GM18498 (cell line): ENCODE data around the gene MORN1.
"Not testable (repeated sequence)": the region's sequence is repeated elsewhere in the genome, so short reads cannot be mapped to it uniquely, and the experiment has no call there.

Experiments used
- ATAC-seq: cut with Tn5 transposase; IDR thresholded peaks from one replicate; pipeline ENCODE4 v1.9.1; 2021; ENCODE audit warnings: mild to moderate bottlenecking, moderate library complexity; ENCODE audit not compliant: unreplicated experiment

MORN1 gene

GRCh38 chr1:2297246-2298011 is 93.9 kb downstream of the MORN1 start:
- no peak for ATAC-seq

GRCh38 chr1:2296614-2297013 is 94.7 kb downstream of the MORN1 start:
- no peak for ATAC-seq

DNA sequence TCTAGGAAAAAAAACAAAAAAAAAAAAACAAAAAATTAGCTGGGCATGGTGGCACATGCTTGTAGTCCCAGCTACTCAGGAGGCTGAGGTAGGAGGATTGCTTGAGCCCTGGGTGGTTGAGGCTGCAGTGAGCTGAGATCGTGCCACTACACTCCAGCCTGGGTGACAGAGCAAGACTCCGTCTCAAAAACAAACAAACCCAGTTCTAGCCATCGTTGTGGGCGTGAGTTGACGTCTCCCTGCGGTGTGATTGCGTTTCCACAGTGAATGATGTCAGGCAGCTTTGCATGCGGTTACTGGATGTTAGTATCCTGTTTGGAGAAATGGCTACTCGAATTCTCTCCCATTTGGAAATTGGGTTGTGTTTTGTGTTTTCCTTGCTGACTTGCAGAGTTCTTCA is 95.1 kb downstream of the MORN1 start:
- not testable (repeated sequence) for ATAC-seq

DNA sequence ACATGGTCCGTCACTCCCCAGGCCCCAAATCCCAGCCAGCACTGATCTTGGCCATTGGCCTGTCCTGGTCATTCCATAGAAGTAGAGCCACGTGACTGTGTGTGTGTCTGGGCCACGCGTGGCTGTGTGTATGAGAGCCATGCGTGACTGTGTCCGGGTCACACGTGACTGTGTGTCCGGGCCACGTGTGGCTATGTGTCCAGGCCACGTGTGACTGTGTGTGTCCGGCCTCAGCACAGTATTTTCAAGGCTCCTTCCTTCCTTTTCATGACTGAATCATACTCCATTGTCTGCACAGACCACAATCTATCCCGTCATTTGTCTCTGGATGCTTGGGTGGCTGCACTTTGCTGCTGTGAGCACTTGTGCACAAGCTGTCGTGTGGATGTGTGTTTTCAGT is 95.8 kb downstream of the MORN1 start:
- ATAC-seq = no peak

DNA sequence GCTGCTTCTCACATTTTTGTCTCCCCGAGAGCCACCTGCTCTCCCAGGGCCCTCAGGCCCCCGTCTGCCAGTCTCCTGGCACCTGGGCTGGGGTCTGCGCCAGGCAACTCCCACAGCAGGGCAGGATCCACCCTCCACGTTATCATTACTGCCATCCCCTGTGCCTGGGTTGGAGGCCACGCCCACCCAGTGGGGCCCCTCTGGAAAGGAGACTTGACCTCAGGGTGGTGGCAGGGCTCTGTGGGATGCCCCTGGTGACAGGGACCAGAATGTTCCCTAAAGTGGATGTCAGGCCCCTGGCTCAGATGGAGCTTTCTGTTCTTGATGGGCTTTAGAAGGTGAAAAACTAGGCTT is 96.7 kb downstream of the MORN1 start:
- ATAC-seq = no peak

DNA sequence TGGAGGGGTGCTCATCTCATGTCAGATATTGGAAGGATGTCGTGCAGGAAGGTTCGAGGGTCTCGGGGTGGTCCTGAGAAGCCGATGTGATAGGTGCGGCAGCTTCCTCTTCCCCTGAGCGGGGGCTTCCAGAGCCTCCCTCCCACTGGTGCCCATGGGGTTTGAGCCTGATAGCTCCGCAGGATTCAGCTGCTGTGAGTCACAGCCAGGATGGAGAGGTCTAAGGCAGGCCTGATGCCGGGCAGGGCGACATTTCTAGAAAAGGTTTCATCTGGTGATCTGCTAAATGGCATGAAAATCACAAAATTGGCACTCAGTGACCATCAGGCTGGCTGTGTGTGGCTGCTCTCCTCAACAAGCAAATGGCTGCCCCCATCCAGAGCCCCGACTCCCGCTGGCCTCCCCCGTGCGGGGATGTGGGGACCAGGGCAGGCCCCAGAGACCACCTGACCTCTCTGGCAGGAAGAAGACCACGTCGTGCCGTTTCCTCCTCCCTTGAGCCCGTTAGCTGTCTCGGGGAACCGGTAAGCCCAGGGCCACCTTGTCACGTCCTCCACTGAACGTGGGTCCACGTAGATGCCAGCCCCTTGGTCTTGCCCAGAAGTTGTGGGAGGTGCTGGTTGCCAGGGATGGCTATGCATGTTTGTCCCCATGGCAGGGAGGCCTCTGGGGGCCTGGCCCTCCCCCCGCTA is 97.2 kb downstream of the MORN1 start:
- ATAC-seq = no peak

- ATAC-seq = no peak
These were observed 98.5 kb downstream of the MORN1 start for GRCh38 chr1:2292725-2293450.

- no peak for ATAC-seq
These were observed 99.8 kb downstream of the MORN1 start for GRCh38 chr1:2291577-2291976.

DNA sequence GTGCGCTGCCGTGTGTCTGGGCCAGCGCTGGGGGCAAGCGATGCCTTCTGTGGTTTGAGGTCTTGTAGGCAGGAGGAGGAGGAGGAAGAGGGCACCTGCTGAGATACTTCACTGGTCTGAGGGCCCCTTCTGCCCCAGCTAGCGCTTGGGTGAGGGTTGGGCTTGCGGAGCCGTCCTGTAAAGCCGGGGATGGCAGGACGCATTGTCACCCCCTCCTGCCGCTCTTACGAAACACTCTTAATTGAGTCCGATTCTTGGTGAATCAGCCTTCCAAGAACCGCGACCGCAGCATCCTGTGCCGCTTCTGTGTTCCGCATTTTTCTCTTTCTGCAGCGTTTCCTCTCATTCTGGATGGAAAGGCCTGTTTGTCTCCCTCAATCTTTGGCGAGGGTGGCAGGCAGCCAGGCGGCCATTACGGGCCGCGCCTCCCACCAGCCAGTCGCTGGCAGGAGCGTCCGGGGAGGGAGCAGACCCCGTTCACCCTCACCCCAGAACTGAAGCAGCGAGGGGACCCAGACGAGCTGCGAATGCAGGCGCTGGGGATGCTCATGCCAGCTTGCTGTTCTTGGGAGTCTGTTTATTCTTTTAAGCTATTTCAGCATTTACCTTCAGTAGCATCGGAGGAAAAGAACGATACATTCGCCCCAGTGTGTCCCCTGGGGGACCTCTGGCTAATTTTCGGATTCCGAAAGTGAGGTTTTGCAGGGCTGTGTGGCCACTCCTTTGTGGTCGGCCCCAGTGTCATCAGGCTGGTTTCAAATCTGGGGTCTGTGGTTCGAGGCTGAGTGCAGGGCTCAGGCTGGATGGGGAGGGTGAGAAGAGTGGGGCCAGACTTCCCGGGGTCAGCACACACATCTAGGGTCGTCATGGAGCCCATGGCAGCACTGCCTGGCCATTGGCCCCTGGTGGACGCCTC is 100.5 kb downstream of the MORN1 start:
- ATAC-seq = peak; percentile 63

- no peak for ATAC-seq
These were observed 101.2 kb downstream of the MORN1 start for GRCh38 chr1:2290171-2290578.

GRCh38 chr1:2289607-2290006 is 101.7 kb downstream of the MORN1 start:
- ATAC-seq = no peak

DNA sequence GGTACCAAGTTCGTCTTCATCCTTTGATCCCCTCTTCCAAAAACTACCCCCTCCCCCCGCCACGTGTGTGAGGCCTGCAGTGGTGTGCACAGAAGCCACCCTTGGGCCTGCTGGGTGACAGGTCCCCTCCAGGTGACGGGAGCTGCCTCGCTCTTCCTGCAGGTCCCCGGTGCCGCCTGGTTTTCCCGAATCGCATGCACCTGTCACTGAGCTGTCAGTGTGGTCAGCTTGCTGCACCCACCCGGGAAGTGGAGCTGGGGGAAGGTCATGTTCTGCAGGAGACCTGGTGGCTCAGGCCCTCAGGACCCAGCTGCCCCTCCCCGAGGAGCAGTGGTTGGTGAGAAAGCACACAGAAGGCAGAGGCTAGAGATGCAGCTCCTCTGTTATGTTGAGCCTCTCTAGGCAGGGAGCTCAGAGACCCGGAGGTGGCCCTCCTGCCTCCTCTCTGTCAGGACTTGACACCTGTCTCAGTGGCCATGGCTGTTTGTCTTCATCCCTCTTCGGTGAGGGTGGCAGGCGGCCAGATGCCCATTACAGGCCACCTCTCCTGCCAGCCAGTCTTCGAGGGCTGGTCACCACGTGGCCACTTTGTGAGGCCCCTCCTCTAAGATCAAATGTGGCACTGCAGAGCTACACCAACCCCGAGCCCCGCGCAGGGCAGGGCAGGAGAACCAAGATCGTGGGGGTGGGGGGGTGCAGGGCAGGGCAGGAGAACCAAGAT is 102.4 kb downstream of the MORN1 start:
- no peak for ATAC-seq

DNA sequence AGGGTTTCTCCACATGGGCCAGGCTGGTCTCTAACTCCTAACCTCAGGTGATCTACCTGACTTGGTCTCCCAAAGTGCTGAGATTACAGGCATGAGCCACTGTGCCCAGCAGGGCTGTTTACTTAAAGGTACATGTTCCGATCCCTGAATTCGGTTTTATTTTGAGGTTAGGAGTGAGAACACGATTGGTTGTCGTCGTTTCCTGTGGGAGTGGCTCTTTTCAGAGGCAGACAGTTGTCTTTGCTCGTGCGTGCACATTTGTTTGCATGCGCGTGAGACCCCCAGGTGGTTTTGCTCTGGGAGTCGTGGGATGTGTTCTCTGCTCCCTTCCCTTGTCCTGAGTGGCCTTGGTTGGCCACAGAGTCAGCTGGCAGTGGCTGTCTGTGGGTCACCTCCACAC is 103.0 kb downstream of the MORN1 start:
- no peak for ATAC-seq

DNA sequence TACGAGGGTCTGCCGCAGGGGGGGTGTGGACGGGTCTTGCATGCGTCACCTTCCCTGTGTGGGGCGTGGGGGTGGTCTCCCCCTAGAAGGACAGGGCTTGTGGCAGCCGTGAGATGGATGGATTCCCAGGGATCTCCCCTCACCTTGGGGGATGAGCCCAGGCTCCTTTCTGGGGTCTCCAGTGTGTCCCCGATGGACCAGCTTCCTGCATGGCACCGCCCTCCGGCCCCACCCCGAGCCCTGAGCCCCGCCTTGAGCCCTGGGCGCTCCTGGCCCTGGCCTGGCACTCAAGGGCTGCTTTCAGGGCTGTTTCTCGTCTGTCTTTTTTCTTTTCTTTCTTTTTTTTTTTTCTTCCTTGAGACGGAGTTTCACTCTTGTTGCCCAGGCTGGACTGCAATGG is 103.7 kb downstream of the MORN1 start:
- no peak for ATAC-seq

DNA sequence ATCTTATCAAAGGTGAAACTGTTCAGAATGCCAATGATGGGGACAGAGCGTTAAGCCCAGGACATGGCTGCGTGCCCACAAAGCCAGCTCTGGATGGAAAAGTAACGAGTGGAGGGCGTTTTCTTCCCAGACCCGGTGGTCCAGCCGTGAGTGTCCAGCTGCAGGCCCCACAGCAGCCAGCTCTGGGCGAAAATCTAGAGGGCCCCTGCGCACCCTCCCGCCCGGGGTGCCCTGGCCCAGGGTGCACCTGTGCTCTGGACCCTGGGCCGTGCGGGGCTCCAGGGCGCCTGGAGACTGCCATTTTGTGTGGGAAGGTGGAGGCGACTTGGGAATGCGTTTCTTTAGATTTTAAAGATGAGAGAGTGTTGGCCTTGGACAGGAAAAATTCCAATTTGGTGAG is 104.4 kb downstream of the MORN1 start:
- no peak for ATAC-seq

DNA sequence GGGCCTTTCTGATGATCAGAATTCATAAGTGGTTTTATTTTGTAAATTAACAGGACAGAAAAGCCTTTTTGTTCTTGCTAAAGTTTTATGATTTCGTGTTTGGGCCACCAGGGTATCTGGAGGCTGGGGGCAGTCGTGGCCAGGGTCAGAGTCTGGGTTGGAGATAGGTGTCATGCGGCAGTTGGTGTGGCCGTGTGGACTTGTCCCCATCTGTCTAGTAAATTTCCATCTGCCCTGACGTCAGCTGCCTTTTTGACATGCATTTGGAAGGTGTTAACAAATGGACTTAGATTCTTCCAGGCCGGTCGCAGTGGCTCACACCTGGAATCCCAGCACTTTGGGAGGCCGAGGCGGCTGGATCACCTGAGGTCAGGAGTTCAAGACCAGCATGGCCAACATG is 106.4 kb downstream of the MORN1 start:
- ATAC-seq = no peak

DNA sequence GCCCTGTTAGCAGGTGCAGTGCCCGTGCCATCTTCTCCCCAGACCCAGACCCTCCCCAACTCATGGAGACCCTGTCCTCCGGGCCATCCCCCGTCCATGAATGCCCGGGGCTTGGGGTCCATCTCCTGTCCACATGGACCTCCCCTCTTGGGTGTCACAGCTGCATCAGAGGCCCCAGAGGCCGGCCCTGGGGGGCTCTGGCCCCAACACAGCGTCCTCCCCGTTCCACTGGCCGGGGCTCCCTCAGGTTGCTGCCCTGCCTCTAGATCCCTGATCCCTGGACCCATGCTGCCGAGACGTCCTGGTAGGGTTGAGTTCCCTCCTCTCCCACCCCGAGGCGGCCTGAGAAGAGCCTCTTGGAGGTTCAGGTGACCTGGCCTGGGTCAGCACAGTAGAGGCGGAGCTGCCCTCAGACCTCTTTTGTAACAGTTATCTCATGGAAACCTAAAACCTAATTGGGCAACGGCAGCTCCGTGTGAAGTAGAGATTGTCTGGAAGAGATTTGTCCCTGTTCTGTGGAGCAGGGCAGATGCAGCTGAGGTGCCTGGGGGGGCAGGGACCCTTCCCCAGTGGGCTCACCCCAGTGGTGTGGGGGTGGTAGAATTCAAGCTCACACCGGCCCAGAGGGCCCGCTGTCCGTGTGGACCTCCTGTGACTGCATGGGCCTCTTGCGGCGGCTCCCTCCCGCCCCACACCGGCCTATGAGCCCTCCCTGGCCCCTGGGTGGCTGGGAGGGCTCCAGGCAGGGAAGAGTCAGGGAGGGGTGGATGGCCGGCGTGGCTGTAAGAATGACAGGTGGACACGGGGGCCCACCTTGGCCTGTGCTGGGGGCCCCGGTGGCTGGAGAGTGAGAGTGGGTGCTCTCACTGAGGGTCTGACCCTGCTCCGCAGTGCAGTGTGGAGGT is 107.1 kb downstream of the MORN1 start:
- no peak for ATAC-seq

DNA sequence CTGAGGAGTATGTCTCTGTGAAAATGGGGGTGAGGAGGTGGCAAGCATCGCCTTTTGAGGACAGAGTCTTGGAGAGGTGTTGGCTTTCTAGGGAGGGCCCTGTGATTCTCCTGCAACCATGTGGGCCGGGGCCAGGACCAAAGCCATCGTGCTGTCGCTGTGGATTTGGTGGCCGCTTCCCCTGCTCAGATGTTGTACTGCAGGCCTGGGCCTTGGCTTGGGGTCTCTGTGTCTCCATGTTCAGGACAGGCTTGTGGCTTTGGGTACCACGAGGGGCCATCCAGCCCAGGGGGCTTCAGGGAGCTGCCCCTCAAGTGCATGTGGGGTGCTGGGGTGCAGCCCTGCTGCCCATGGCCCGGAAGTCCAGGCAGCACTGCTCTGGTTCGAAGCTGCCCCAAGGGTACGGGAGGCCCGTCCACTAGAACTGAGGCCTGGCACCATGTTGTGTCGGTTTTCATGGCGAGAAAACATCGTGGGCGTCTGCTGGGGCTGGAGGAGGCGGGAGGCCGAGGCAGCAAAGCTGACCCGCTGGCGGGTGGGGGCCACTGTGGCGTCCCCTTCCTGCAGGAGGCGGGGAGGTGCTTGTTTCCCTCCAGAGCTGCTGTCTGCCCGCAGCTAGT is 107.9 kb downstream of the MORN1 start:
- ATAC-seq = no peak
